Neural progenitor cell (in vitro differentiated cells): ENCODE results near the gene HSPE1.

Source experiments
- EZH2 ChIP-seq: fragments of 200-600 bp; sonication (generic); IDR thresholded peaks from 2 replicates; pipeline ENCODE4 v1.6.1; 2017; ENCODE audit warnings: antibody characterized with exemption, mild to moderate bottlenecking, moderate library complexity
- TF ChIP-seq, protein P1 (sequence below): fragments of 200-600 bp; sonication (generic); IDR thresholded peaks from 2 replicates; pipeline ENCODE4 v1.5.1; 2017; ENCODE audit warnings: antibody characterized with exemption, mild to moderate bottlenecking

DNA sequence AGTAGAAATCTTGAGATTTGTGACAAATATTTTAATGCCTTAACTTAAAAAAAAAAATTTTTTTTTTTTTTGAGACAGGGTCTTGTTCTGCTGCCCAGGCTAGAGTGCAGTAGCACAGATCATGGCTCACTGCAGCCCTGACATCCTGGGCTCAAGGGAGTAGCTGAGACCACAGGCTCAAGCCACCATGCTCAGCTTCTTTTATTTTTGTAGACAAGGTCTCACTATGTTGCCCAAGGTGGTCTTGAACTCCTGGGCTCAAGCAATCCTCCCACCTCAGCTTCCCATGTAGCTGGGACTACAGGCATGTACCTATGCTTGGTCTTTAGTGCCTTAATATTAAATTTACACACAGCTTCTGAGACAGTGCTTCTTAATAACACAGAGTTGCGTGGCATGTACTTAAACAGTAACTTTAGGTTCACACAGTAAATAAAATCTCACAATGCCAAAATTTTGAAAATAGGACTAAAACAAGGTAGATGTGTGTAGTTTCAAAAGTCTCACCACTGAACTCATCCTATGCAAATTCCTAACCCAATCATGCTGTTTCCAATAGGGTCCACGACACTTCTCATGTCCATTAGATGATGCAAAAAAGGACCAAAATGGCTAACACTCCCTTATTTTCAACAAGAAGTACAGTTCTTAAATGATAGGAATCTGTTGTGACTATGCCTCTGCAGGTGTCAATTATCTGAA lies 4.6 kb upstream of the HSPE1 start:
- TF ChIP-seq, protein P1, sequence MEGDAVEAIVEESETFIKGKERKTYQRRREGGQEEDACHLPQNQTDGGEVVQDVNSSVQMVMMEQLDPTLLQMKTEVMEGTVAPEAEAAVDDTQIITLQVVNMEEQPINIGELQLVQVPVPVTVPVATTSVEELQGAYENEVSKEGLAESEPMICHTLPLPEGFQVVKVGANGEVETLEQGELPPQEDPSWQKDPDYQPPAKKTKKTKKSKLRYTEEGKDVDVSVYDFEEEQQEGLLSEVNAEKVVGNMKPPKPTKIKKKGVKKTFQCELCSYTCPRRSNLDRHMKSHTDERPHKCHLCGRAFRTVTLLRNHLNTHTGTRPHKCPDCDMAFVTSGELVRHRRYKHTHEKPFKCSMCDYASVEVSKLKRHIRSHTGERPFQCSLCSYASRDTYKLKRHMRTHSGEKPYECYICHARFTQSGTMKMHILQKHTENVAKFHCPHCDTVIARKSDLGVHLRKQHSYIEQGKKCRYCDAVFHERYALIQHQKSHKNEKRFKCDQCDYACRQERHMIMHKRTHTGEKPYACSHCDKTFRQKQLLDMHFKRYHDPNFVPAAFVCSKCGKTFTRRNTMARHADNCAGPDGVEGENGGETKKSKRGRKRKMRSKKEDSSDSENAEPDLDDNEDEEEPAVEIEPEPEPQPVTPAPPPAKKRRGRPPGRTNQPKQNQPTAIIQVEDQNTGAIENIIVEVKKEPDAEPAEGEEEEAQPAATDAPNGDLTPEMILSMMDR = no peak
- no peak for TF ChIP-seq EZH2
